ENCODE measurements around the gene GALNT17. TPM values are rescaled to one million over a fixed set of nuclear protein-coding genes. Genes with fewer than 3 reads are reported as not detected.

Gene GALNT17
- total RNA-seq, 2 experiments from 2014 or later, result not detected

DNA sequence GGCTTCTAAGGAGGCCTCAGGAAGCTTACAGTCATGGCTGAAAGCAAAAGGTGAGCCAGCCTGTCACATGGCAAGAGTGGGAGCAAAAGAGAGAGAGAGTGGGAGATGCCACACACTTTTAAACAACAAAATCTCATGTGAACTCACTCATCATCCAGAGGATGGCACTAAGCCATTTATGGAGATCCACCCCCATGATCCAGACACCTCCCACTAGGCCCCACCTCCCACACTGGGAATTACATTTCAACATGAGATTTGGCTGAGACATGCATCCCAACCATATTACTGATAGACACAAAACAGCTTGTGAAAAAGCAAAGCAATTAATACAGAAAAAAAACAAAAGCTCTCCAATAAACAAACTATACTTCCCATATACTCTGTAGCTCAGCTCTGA, 210.3 kb downstream of the GALNT17 start:
- H3K4me3 Mint-ChIP-seq, result no peak overlapping the region
- no peak for DNase-seq
- no peak overlapping the region for H3K27ac Mint-ChIP-seq
- intact Hi-C loops (cut with micrococcal nuclease), result no loop called here
- H3K4me1 Mint-ChIP-seq (ENCODE audit: low read depth), result no peaks in the 10 kb centered on the region
- no peaks in the 10 kb centered on the region for H3K36me3 Mint-ChIP-seq
- POLR2A ChIA-PET, result no interaction called here
- CTCF ChIA-PET, result no interaction called here
- H3K9me3 Mint-ChIP-seq, result peaks cover 37% of the 10 kb centered on the region
- no peaks in the 10 kb centered on the region for H3K27me3 Mint-ChIP-seq

DNA sequence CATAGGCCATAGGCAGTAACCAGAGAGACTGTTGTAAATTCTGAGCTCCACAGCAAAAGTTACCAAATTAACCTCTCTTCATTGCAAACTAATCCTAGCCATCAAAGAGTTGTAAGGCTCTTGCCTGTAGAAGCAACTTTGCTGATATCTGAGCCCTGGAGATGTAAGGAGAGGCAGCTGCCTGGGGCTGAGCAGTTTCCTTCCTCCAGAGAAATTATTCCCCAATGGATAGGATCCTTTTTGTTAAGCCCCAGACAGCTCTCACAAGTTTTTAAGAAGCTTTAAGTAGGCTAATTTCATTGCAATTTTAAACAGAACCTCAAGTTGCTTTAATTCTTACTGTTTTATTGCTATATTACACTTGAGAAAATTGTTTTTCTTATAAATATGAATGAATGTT, 211.1 kb downstream of the GALNT17 start:
- H3K27ac Mint-ChIP-seq, result no peak overlapping the region
- peaks cover 42% of the 10 kb centered on the region for H3K9me3 Mint-ChIP-seq
- ChIA-PET CTCF (no interaction called here), POLR2A (no interaction called here)
- no peaks in the 10 kb centered on the region for H3K36me3 Mint-ChIP-seq
- H3K27me3 Mint-ChIP-seq, result no peaks in the 10 kb centered on the region
- DNase-seq, result no peak
- intact Hi-C loops (cut with micrococcal nuclease), result no loop called here
- H3K4me3 Mint-ChIP-seq, result no peak overlapping the region
- H3K4me1 Mint-ChIP-seq (ENCODE audit: low read depth), result no peaks in the 10 kb centered on the region

DNA sequence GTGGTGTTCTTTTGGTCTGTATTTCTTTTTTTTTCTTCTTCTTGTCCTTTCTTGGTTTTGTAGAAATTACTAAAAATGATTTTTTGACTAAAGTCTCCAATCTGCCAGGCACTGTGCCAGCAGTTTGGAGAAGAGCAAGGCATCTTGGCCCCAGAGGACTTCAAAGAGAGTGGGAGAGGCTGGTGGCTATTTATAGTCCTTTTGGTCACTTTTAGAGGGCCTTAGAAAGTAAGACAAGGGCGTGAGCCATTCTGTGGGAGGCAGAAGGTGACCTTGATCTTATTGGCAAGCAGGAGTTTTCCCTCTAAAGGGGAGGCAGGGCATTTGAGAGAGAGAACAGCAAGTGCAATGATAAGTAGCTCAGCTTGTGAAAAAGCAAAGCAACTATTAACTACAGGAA, 211.9 kb downstream of the GALNT17 start:
- Mint-ChIP-seq H3K27me3 (no peaks in the 10 kb centered on the region), H3K4me3 (no peak overlapping the region), H3K27ac (no peak overlapping the region), H3K36me3 (no peaks in the 10 kb centered on the region), H3K9me3 (peaks cover 39% of the 10 kb centered on the region), H3K4me1 (ENCODE audit: low read depth) (no peaks in the 10 kb centered on the region)
- POLR2A ChIA-PET, result no interaction called here
- CTCF ChIA-PET, result no interaction called here
- no peak for DNase-seq
- intact Hi-C loops (cut with micrococcal nuclease), result no loop called here

DNA sequence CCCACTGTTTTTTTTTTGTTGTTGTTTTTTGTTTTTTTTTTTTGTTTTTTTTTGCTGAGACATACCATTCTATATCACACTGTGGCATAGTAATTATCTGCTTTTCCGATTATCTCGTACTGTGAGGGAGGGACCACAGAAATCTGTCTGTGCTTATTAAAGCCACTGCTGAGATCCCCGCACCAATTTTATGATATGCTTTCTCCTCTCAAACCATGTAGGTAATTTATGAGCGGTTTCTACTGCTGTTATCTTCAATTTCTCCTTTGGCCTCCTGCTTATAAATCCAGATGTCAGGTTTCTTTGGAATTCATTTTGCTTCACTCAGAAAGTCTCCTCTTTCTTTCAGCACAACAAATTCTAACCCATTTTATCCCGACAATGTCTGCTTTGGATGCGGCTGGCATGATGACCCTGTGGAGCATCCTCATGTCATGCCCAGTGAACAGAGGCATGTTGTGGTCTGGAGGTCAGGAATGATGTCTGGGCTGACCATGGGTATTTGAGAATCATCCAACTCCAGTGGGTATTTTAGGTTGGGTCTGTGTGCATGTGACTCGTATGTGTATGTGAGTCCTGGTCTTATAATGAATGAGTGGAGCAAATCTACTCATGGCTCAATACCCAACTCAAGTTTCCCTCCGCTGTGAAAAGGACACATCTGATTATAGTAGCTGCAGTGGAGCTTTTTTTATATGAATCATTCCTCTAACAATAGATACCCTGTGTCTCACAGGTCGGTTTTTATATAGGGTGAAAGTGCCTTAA, 213.4 kb downstream of the GALNT17 start:
- H3K27me3 Mint-ChIP-seq, result no peaks in the 10 kb centered on the region
- H3K4me1 Mint-ChIP-seq (ENCODE audit: low read depth), result no peaks in the 10 kb centered on the region
- H3K9me3 Mint-ChIP-seq, result peaks cover 34% of the 10 kb centered on the region
- CTCF ChIA-PET, result no interaction called here
- no peak overlapping the region for H3K27ac Mint-ChIP-seq
- H3K36me3 Mint-ChIP-seq, result no peaks in the 10 kb centered on the region
- POLR2A ChIA-PET, result no interaction called here
- intact Hi-C loops (cut with micrococcal nuclease), result no loop called here
- H3K4me3 Mint-ChIP-seq, result no peak overlapping the region
- DNase-seq, result no peak

DNA sequence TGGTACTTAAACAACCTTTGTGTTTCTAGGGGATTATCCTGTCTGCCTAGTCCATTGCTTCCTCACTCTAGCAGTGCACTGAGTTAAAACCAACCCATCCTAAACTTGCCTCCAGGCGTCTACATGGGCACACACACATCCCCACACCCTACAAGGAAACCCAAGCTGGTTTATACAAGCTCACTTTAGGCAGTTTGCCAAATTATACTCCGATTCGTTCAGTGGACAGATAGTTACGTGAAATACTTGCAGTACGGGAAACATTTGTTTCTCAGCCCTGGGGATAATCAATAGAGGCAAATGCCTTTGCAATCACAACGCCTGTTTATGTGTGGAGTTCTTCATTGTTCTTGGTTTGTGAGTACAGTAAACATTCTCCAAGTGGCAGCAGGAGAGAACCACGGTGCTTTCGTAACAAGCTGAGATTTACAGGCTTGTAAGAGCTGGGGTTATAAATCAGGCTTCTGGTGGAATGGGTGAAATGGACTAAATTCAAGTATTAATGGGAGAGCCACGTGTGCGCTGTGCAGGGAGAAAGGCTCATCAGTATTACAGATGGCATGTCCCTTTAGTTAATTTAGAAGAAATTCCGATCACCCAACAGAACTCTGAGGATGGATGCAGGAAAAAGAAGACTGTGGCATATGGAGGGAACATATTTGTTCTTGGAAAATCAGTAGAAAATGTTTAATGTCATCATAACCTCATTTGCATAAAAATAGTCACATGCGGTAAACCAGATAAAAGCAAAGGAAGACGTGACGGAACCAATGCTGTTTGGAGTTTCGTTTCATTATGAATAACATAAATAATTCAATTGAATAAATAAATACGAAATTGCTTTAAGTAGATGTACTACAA, 217.1 kb downstream of the GALNT17 start:
- intact Hi-C loops (cut with micrococcal nuclease), result no loop called here
- Mint-ChIP-seq H3K27ac (no peak overlapping the region), H3K36me3 (no peaks in the 10 kb centered on the region), H3K9me3 (peaks cover 26% of the 10 kb centered on the region), H3K4me1 (ENCODE audit: low read depth) (no peaks in the 10 kb centered on the region), H3K4me3 (no peak overlapping the region), H3K27me3 (no peaks in the 10 kb centered on the region)
- ChIA-PET CTCF (no interaction called here), POLR2A (no interaction called here)
- DNase-seq, result no peak

DNA sequence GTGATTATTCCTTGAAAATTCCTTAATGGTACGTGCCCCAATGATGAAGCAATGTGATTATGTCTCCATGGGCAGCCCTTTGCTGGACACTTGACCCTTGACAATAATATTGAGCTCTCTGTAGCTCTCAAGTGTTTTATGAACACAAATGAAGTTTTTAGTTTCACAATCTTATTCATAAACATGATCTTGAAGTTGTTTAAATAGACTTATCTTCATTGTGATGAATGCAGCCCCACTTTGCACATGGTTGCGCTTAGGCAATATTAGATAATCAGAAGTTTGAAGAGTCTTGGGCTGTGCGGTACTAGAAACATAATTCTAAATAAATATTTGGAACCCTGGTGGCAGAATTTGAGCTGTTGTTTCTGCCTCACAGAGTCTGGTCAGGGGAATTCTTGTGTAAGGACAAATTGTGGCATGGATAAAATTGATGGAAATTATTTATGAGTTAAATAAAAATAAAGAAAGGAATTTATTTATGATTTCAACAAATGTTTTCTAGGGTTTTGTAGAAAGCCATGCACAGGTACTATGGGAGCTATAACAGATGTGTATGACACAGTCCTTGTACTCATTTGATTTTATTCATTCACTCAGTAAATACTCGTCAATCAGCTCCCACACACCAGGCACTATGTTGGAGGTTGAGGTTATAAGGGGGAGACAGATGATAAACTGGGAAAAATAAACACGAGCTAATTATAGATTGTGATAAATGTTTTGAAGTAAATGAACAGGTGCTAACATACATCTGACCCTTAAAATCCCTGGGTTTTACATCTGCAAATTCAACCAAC, 217.9 kb downstream of the GALNT17 start:
- CTCF ChIA-PET, result no interaction called here
- no peak for DNase-seq
- POLR2A ChIA-PET, result no interaction called here
- H3K9me3 Mint-ChIP-seq, result peaks cover 19% of the 10 kb centered on the region
- intact Hi-C loops (cut with micrococcal nuclease), result no loop called here
- no peak overlapping the region for H3K27ac Mint-ChIP-seq
- no peaks in the 10 kb centered on the region for H3K27me3 Mint-ChIP-seq
- no peak overlapping the region for H3K4me3 Mint-ChIP-seq
- H3K4me1 Mint-ChIP-seq (ENCODE audit: low read depth), result no peaks in the 10 kb centered on the region
- no peaks in the 10 kb centered on the region for H3K36me3 Mint-ChIP-seq

DNA sequence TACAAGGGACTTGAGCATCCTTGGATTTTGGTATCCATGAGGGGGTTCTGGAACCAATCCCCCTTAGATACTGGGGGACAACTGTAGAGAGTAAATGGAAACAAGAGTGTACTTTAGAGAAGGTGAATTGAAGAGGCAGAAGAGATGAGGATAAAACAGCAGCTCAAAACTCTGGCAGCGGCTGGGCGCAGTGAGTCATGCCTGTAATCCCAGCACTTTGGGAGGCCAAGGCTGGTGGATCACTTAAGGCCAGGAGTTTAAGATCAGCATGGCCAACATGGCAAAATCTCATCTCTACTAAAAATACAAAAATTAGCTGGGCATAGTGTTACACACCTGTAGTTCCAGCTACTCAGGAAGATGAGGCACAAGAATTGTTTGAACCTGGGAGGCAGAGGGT, 218.7 kb downstream of the GALNT17 start:
- Mint-ChIP-seq H3K27ac (no peak overlapping the region), H3K27me3 (no peaks in the 10 kb centered on the region), H3K9me3 (peaks cover 12% of the 10 kb centered on the region), H3K4me1 (ENCODE audit: low read depth) (no peaks in the 10 kb centered on the region), H3K4me3 (no peak overlapping the region), H3K36me3 (no peaks in the 10 kb centered on the region)
- no peak for DNase-seq
- ChIA-PET CTCF (no interaction called here), POLR2A (no interaction called here)
- intact Hi-C loops (cut with micrococcal nuclease), result no loop called here

DNA sequence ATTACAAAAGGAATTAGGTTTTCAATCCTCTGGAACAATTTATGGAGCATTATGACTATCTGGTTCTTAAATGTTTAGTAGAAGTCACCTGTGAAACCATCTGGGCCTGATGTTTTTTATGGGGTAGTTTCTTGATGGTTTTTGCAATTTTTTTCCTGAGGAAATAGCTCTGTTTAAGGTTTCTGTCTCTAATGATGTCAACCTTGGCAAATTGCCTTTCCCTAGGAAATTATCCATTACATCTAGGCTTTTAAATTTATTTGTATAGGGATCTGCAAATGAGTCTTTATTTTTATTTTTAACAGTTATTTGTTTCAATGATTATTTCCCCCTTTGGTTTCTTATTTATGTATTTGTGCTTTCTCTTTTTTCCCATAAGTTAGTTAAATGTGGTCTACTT, 222.8 kb downstream of the GALNT17 start:
- H3K4me3 Mint-ChIP-seq, result no peak overlapping the region
- no peaks in the 10 kb centered on the region for H3K4me1 Mint-ChIP-seq (ENCODE audit: low read depth)
- no peak overlapping the region for H3K27ac Mint-ChIP-seq
- no peaks in the 10 kb centered on the region for H3K36me3 Mint-ChIP-seq
- intact Hi-C loops (cut with micrococcal nuclease), result no loop called here
- CTCF ChIA-PET, result no interaction called here
- H3K27me3 Mint-ChIP-seq, result no peaks in the 10 kb centered on the region
- POLR2A ChIA-PET, result no interaction called here
- H3K9me3 Mint-ChIP-seq, result peaks cover 20% of the 10 kb centered on the region
- no peak for DNase-seq

DNA sequence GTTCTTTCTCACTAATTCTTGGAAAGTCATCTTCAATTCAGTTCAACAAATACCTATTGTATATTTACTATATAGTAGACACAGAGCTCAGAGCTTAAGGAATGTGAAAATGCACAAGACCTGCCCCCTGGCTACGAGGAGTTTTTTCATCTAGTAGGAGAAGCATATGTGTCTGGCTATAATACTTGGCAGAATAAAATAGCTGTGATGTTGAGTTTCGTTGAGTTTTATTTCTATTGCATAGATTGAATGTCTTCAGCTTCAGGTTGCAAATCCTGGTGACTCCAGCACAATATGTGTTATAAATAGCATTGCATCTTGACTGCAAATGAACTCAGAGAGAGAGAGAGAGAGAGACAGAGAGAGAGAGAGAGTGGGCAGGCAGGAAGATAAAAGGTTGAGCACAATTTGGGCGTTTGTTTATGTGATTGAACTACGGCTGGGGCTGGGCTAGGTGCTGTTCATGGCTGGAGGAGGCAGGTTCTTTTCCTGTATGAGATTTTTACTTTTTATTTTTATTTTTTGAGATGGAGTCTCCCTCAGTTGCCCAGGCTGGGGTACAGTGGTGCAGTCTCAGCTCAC, 229.6 kb downstream of the GALNT17 start:
- peaks cover 27% of the 10 kb centered on the region for H3K9me3 Mint-ChIP-seq
- H3K36me3 Mint-ChIP-seq, result no peaks in the 10 kb centered on the region
- H3K27ac Mint-ChIP-seq, result no peak overlapping the region
- H3K27me3 Mint-ChIP-seq, result no peaks in the 10 kb centered on the region
- POLR2A ChIA-PET, result no interaction called here
- intact Hi-C loops (cut with micrococcal nuclease), result no loop called here
- H3K4me3 Mint-ChIP-seq, result no peak overlapping the region
- CTCF ChIA-PET, result no interaction called here
- H3K4me1 Mint-ChIP-seq (ENCODE audit: low read depth), result no peaks in the 10 kb centered on the region
- no peak for DNase-seq

DNA sequence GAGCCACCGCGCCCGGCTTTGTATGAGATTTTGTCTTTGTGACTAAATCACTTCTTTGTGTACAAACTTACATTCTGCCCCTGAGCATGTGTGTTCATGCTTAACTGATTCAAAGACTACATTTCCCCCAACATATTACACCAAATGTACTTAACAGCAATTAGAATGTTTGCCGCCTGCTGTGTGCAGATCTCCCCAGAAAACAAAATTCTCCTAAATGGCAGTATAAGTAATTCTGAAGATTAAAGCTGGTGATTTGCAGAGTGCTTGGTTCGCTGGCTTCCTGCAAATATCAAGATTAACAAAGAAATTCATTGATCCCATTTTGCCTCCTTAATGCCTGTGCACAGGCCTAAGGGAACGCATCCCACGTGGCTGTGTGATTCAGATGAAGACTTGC, 230.3 kb downstream of the GALNT17 start:
- ChIA-PET CTCF (no interaction called here), POLR2A (no interaction called here)
- H3K4me1 Mint-ChIP-seq (ENCODE audit: low read depth), result no peaks in the 10 kb centered on the region
- intact Hi-C loops (cut with micrococcal nuclease), result no loop called here
- no peaks in the 10 kb centered on the region for H3K36me3 Mint-ChIP-seq
- no peak for DNase-seq
- H3K4me3 Mint-ChIP-seq, result no peak overlapping the region
- H3K27me3 Mint-ChIP-seq, result no peaks in the 10 kb centered on the region
- H3K27ac Mint-ChIP-seq, result no peak overlapping the region
- peaks cover 24% of the 10 kb centered on the region for H3K9me3 Mint-ChIP-seq

DNA sequence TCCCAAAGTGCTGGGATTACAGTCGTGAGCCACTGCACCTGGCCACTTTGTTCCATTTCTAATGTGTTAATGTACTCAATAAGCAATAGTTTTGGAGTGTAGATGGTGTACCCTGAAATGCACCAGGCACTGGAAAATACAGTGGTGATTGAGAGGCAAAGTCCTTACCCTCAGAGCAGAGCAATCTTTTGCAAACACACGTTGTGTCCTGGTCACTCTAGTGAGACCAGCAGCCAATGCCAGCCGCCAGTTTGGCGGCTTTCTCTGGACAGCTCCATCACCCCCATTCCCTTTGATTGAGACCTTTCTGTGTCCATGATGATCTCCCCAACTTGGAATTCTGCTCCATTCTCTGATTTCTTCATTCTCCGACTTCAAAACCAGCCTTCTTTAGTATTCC, 231.3 kb downstream of the GALNT17 start:
- POLR2A ChIA-PET, result no interaction called here
- H3K27ac Mint-ChIP-seq, result no peak overlapping the region
- DNase-seq, result no peak
- no peaks in the 10 kb centered on the region for H3K27me3 Mint-ChIP-seq
- no peaks in the 10 kb centered on the region for H3K4me1 Mint-ChIP-seq (ENCODE audit: low read depth)
- no peaks in the 10 kb centered on the region for H3K36me3 Mint-ChIP-seq
- peaks cover 22% of the 10 kb centered on the region for H3K9me3 Mint-ChIP-seq
- CTCF ChIA-PET, result no interaction called here
- H3K4me3 Mint-ChIP-seq, result no peak overlapping the region
- intact Hi-C loops (cut with micrococcal nuclease), result no loop called here

DNA sequence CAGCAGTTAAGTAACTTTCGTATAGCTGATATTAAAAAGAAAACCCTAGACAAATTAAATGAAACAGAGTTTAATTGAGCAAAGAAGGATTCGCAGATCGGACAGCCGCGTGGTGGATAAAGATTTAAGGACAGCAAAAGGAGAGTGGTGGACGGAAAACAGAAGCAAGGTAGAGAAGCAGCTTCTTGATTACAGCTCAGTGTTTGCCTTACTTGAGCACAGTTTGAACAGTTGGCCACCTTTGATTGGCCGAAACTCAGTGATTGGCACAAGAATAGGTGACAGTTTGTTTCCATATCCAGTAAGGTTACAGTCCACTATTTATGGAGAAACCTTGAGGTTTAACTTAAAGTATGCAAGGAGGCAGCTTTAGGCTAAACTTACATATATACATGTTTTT, 231.7 kb downstream of the GALNT17 start:
- no peak for DNase-seq
- Mint-ChIP-seq H3K4me1 (ENCODE audit: low read depth) (no peaks in the 10 kb centered on the region), H3K36me3 (no peaks in the 10 kb centered on the region), H3K9me3 (peaks cover 20% of the 10 kb centered on the region), H3K4me3 (no peak overlapping the region), H3K27ac (no peak overlapping the region), H3K27me3 (no peaks in the 10 kb centered on the region)
- POLR2A ChIA-PET, result no interaction called here
- CTCF ChIA-PET, result no interaction called here
- intact Hi-C loops (cut with micrococcal nuclease), result no loop called here
